GM06990 (cell line): ENCODE data around the gene EPOP.

Experiments used
- DNase-seq: peaks from one replicate; pipeline ENCODE4 v3.0.0-alpha.2; 2011; ENCODE audit not compliant: insufficient read length; ENCODE audit errors: extremely low read depth
- H3K27me3 ChIP-seq: replicated peaks from 2 replicates; pipeline ENCODE4 v1.6.0; 2011; ENCODE audit warnings: low read length; ENCODE audit not compliant: control insufficient read depth, insufficient read depth
- H3K36me3 ChIP-seq: 2 replicates; pipeline ENCODE4 v1.5.1; 2011; ENCODE audit warnings: low read length; ENCODE audit not compliant: control insufficient read depth, insufficient read depth
- H3K4me3 ChIP-seq: replicated peaks from 2 replicates; pipeline ENCODE4 v1.5.1; 2011; ENCODE audit warnings: low read depth, mild to moderate bottlenecking, control low read depth, low read length
- CTCF ChIP-seq: IDR thresholded peaks from 2 replicates; pipeline ENCODE4 v1.5.1; 2011; ENCODE audit warnings: low read length, control low read depth, mild to moderate bottlenecking, inconsistent platforms; ENCODE audit not compliant: insufficient read depth, poor library complexity, severe bottlenecking

Gene EPOP

GRCh38 chr17:38685491-38685890 is 10.7 kb upstream of the EPOP start:
- TF ChIP-seq CTCF: no peak
- Histone ChIP-seq H3K27me3 (no peaks in the 10 kb centered on the region), H3K36me3 (no peaks in the 10 kb centered on the region), H3K4me3 (no peak overlapping the region)
- no peak for DNase-seq

- no peak for TF ChIP-seq CTCF
- Histone ChIP-seq H3K27me3 (no peaks in the 10 kb centered on the region), H3K4me3 (no peak overlapping the region), H3K36me3 (no peaks in the 10 kb centered on the region)
- no peak for DNase-seq
Measured at GRCh38 chr17:38681096-38681495, 6.3 kb upstream of the EPOP start.

- no peak for TF ChIP-seq CTCF
- no peaks in the 10 kb centered on the region for H3K36me3 ChIP-seq
- no peaks in the 10 kb centered on the region for H3K27me3 ChIP-seq
- H3K4me3 ChIP-seq: no peak overlapping the region
- no peak for DNase-seq
Measured at GRCh38 chr17:38677819-38678218, 3.1 kb upstream of the EPOP start.

- H3K4me3 ChIP-seq: no peak overlapping the region
- peak; percentile 76 for DNase-seq
- peak; percentile 97 for TF ChIP-seq CTCF
- no peaks in the 10 kb centered on the region for H3K36me3 ChIP-seq
- no peaks in the 10 kb centered on the region for H3K27me3 ChIP-seq
Measured at GRCh38 chr17:38676706-38677504, 2.1 kb upstream of the EPOP start.

GRCh38 chr17:38674014-38674748 is 576 bp downstream of the EPOP start:
- peak overlapping the region; percentile 71 for H3K4me3 ChIP-seq
- DNase-seq: peak; percentile 48
- no peaks in the 10 kb centered on the region for H3K36me3 ChIP-seq
- TF ChIP-seq CTCF: peak; percentile 10
- H3K27me3 ChIP-seq: no peaks in the 10 kb centered on the region; the same call in none of the 2 replicates
